ENCODE data around the gene SIX2.

SIX2 gene

GRCh38 chr2:45011121-45011520, 1.9 kb upstream of the SIX2 start:
- H3K4me3 ChIP-seq (ENCODE audit: low read depth, low read length) = no peak overlapping the region
- no peak for TF ChIP-seq CTCF (IDR thresholded peaks at IDR 0.05; ENCODE audit: low read depth, low read length)

DNA sequence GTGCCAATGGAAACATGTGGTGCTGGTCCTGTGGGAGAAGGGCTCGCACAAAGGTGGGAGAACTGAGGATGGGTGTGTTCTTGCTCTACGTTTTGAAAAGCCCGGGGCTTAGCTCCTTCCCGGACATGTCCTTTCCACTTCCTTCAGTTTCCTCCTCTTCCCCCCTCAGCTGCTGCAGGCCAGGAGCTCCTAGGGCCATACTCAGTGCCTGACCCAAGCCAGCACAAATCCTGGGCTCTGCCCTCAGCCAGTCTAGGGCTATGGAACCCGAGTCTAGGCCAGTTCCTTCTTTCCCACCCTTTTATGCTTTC, 1.4 kb upstream of the SIX2 start:
- TF ChIP-seq CTCF (IDR thresholded peaks at IDR 0.05; ENCODE audit: low read depth, low read length) = no peak
- no peak overlapping the region for H3K4me3 ChIP-seq (ENCODE audit: low read depth, low read length)

- TF ChIP-seq CTCF (IDR thresholded peaks at IDR 0.05; ENCODE audit: low read depth, low read length) = no peak
- H3K4me3 ChIP-seq (ENCODE audit: low read depth, low read length) = peak overlapping the region; percentile 46
Observed at GRCh38 chr2:45009928-45010701, 863 bp upstream of the SIX2 start.

- no peak overlapping the region for H3K4me3 ChIP-seq (ENCODE audit: low read depth, low read length)
- no peak for TF ChIP-seq CTCF (IDR thresholded peaks at IDR 0.05; ENCODE audit: low read depth, low read length)
Observed at GRCh38 chr2:45008296-45009129, 739 bp downstream of the SIX2 start.

DNA sequence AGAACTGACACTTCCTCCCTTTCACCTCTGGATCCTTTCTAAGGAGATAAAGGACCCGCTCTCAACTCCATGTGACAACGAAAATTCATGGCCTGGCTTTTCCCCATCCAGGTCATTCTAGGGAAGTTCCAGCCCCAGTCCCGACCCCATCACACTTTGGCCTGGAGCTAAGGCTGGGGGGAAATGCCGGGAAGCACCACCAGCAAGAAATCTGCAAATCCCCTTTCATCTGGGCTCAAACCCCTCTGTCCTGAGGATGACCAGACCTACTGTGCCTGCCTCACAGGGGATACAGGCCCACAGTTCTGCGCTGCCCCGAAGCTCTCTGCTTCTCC, 1.3 kb downstream of the SIX2 start:
- TF ChIP-seq CTCF (IDR thresholded peaks at IDR 0.05; ENCODE audit: low read depth, low read length) = no peak

DNA sequence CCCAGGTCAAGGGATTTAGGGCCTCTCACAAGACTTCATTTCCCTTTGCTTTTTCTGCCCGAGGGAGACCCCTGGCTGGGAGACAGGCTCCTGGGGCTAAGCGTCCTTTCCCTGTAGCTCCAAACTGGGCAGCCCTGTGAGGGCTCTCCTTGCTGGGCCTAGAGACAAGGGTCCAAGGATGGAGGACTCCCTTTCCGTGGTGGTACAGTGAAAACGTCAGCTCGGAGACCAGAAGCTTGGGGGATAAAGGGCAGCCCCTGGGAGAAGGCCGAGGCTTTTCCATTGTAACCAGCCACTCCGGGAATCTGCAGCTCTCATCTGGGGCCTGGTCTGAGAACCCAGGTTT, 2.3 kb downstream of the SIX2 start:
- H3K4me3 ChIP-seq (ENCODE audit: low read depth, low read length) = no peak overlapping the region
- no peak for TF ChIP-seq CTCF (IDR thresholded peaks at IDR 0.05; ENCODE audit: low read depth, low read length)

More for the DNA sequence above, 1.3 kb downstream of the SIX2 start:
- H3K4me3 ChIP-seq (ENCODE audit: low read depth, low read length) = no peak overlapping the region
